ENCODE results near the gene NECTIN2. TPM values are rescaled to one million over a fixed set of nuclear protein-coding genes. Genes with fewer than 3 reads are reported as not detected.

Gene NECTIN2
- total RNA-seq, 1 experiment from 2014 or later: 76.7 TPM

- no peak for DNase-seq (ENCODE audit: low spot score)
- H3K27ac ChIP-seq (ENCODE audit: low read depth, low read length, poor library complexity, severe bottlenecking): no peak overlapping the region
- no peak overlapping the region for H3K4me3 ChIP-seq (ENCODE audit: low read depth, low read length, poor library complexity, severe bottlenecking)
- CTCF ChIA-PET: interaction anchor here (0.5 to 1.2 kb wide), 2 partner anchors 33 to 37 kb away, joined by 4 to 11 read pairs; no protein-coding TSS in a partner anchor
- TF ChIP-seq EZH2 (IDR thresholded peaks at IDR 0.05; ENCODE audit: borderline replicate concordance, low read depth, low read length, poor library complexity, severe bottlenecking) (no peak), CTCF (conservative IDR thresholded peaks at IDR 0.05; ENCODE audit: low read depth, low read length) (no peak)
- intact Hi-C loops (cut with micrococcal nuclease; ENCODE audit: unreplicated experiment): no loop called here
- H3K4me1 ChIP-seq (ENCODE audit: insufficient read depth, low read length, poor library complexity, severe bottlenecking): no peaks in the 10 kb centered on the region
- no peaks in the 10 kb centered on the region for H3K9me3 ChIP-seq (ENCODE audit: low read depth, low read length, poor library complexity, severe bottlenecking)
- H3K27me3 ChIP-seq (replicated peaks; ENCODE audit: insufficient read depth, low read depth, low read length, poor library complexity): no peaks in the 10 kb centered on the region
- POLR2A ChIA-PET (ENCODE audit: low non-redundant PET): no interaction called here
- BruUV-seq (replicated peaks): no TSS peak
- H3K36me3 ChIP-seq (ENCODE audit: insufficient read depth, low read length, poor library complexity, severe bottlenecking): no peaks in the 10 kb centered on the region
Observed at GRCh38 chr19:44807162-44807561, 38.9 kb upstream of the NECTIN2 start.

GRCh38 chr19:44807652-44808462, 38.2 kb upstream of the NECTIN2 start:
- H3K4me3 ChIP-seq (ENCODE audit: low read depth, low read length, poor library complexity, severe bottlenecking): no peak overlapping the region
- no peaks in the 10 kb centered on the region for H3K9me3 ChIP-seq (ENCODE audit: low read depth, low read length, poor library complexity, severe bottlenecking)
- no peak overlapping the region for H3K27ac ChIP-seq (ENCODE audit: low read depth, low read length, poor library complexity, severe bottlenecking)
- H3K4me1 ChIP-seq (ENCODE audit: insufficient read depth, low read length, poor library complexity, severe bottlenecking): no peaks in the 10 kb centered on the region
- no peaks in the 10 kb centered on the region for H3K36me3 ChIP-seq (ENCODE audit: insufficient read depth, low read length, poor library complexity, severe bottlenecking)
- no TSS peak for BruUV-seq (replicated peaks)
- CTCF ChIA-PET: interaction anchor here (1.2 kb wide), 1 partner anchor 37 kb away, joined by 4 read pairs; no protein-coding TSS in a partner anchor
- TF ChIP-seq EZH2 (IDR thresholded peaks at IDR 0.05; ENCODE audit: borderline replicate concordance, low read depth, low read length, poor library complexity, severe bottlenecking) (no peak), CTCF (conservative IDR thresholded peaks at IDR 0.05; ENCODE audit: low read depth, low read length) (0 out of 2 replicates have a peak, but pooled peaks have one; percentile 12)
- no peak for DNase-seq (ENCODE audit: low spot score)
- intact Hi-C loops (cut with micrococcal nuclease; ENCODE audit: unreplicated experiment): no loop called here
- no peaks in the 10 kb centered on the region for H3K27me3 ChIP-seq (replicated peaks; ENCODE audit: insufficient read depth, low read depth, low read length, poor library complexity)
- POLR2A ChIA-PET (ENCODE audit: low non-redundant PET): no interaction called here

- POLR2A ChIA-PET (ENCODE audit: low non-redundant PET): interaction anchor here (0.7 kb wide), 1 partner anchor 127 kb away, joined by 11 read pairs; no protein-coding TSS in a partner anchor
- CTCF ChIA-PET: no interaction called here
- no peaks in the 10 kb centered on the region for H3K36me3 ChIP-seq (ENCODE audit: insufficient read depth, low read length, poor library complexity, severe bottlenecking)
- peak; percentile 45 for DNase-seq (ENCODE audit: low spot score)
- H3K27ac ChIP-seq (ENCODE audit: low read depth, low read length, poor library complexity, severe bottlenecking): peak within 1 kb of the TSS; percentile 41
- intact Hi-C loops (cut with micrococcal nuclease; ENCODE audit: unreplicated experiment): no loop called here
- H3K4me3 ChIP-seq (ENCODE audit: low read depth, low read length, poor library complexity, severe bottlenecking): peak within 1 kb of the TSS; percentile 51
- H3K9me3 ChIP-seq (ENCODE audit: low read depth, low read length, poor library complexity, severe bottlenecking): no peaks in the 10 kb centered on the region
- TF ChIP-seq EZH2 (IDR thresholded peaks at IDR 0.05; ENCODE audit: borderline replicate concordance, low read depth, low read length, poor library complexity, severe bottlenecking): no peak
- TF ChIP-seq CTCF (conservative IDR thresholded peaks at IDR 0.05; ENCODE audit: low read depth, low read length): no peak
- no TSS peak for BruUV-seq (replicated peaks)
- no peaks in the 10 kb centered on the region for H3K27me3 ChIP-seq (replicated peaks; ENCODE audit: insufficient read depth, low read depth, low read length, poor library complexity)
- no peaks in the 10 kb centered on the region for H3K4me1 ChIP-seq (ENCODE audit: insufficient read depth, low read length, poor library complexity, severe bottlenecking)
Observed at GRCh38 chr19:44808463-44809371, 37.4 kb upstream of the NECTIN2 start, which contains the start of gene BCAM. TSS of gene BCAM (plus strand) at chr19:44809103. CDS start at chr19:44809125, 22 bp downstream.

Data from A673 (cell line).